HG02938 (cell line): ENCODE data around the gene NPHP4.

Experiments
- ATAC-seq: cut with Tn5 transposase; IDR thresholded peaks from one replicate; pipeline ENCODE4 v1.9.1; 2021; ENCODE audit warnings: mild to moderate bottlenecking, moderate library complexity; ENCODE audit not compliant: unreplicated experiment

Gene NPHP4

GRCh38 chr1:5991381-5992025 is 722 bp downstream of the NPHP4 start:
- ATAC-seq = peak; percentile 10

GRCh38 chr1:5990913-5991312 is 1.3 kb downstream of the NPHP4 start:
- no peak for ATAC-seq

- no peak for ATAC-seq
Measured at GRCh38 chr1:5989731-5990271, 2.4 kb downstream of the NPHP4 start.

- no peak for ATAC-seq
Measured at GRCh38 chr1:5989286-5989605, 3.0 kb downstream of the NPHP4 start.

GRCh38 chr1:5988596-5989285 is 3.5 kb downstream of the NPHP4 start:
- no peak for ATAC-seq

- no peak for ATAC-seq
Measured at GRCh38 chr1:5986018-5986417, 6.2 kb downstream of the NPHP4 start.

- no peak for ATAC-seq
Measured at GRCh38 chr1:5985250-5985649, 7.0 kb downstream of the NPHP4 start.

GRCh38 chr1:5983361-5984103 is 8.7 kb downstream of the NPHP4 start:
- no peak for ATAC-seq

- ATAC-seq = no peak
Measured at GRCh38 chr1:5982868-5983267, 9.4 kb downstream of the NPHP4 start.

GRCh38 chr1:5982276-5982675 is 9.9 kb downstream of the NPHP4 start:
- ATAC-seq = no peak

- no peak for ATAC-seq
Measured at GRCh38 chr1:5981009-5981380, 11.2 kb downstream of the NPHP4 start.

GRCh38 chr1:5980314-5981008 is 11.8 kb downstream of the NPHP4 start:
- ATAC-seq = no peak

GRCh38 chr1:5979536-5980313 is 12.5 kb downstream of the NPHP4 start:
- ATAC-seq = no peak

- no peak for ATAC-seq
Measured at GRCh38 chr1:5978452-5978851, 13.8 kb downstream of the NPHP4 start.

GRCh38 chr1:5977494-5978444 is 14.5 kb downstream of the NPHP4 start:
- ATAC-seq = no peak

- ATAC-seq = no peak
Measured at GRCh38 chr1:5976726-5977493, 15.3 kb downstream of the NPHP4 start.

GRCh38 chr1:5976231-5976630 is 16.0 kb downstream of the NPHP4 start:
- ATAC-seq = no peak

- no peak for ATAC-seq
Measured at GRCh38 chr1:5975133-5975880, 16.9 kb downstream of the NPHP4 start.
